ENCODE measurements around the gene PFKM. TPM values are rescaled to one million over a fixed set of nuclear protein-coding genes. Genes with fewer than 3 reads are reported as not detected.

Gene PFKM
- total and polyA plus RNA-seq, 4 donors, result 4.5 to 23.9 (median 5.8) TPM

- peaks cover under 1 to 10% (median 6%) of the 10 kb centered on the region in 4 donors for H3K4me1 ChIP-seq (ENCODE audit: control insufficient read depth in 4 of 4, insufficient read depth in 4 of 4, low read length in 3 of 4)
These were observed 68.9 kb downstream of the PFKM start for GRCh38 chr12:48187916-48188695.

More at GRCh38 chr12:48187916-48188695, 68.9 kb downstream of the PFKM start:
- DNase-seq (ENCODE audit: low spot score), result no peak
- Histone ChIP-seq H3K9ac (ENCODE audit: low read depth in 1 of 2, low read length in 2 of 2) (no peak overlapping the region), H3K36me3 (ENCODE audit: control insufficient read depth in 4 of 4, insufficient read depth in 3 of 4, low read depth in 1 of 4, low read length in 3 of 4) (no peaks in the 10 kb centered on the region), H3K9me3 (ENCODE audit: control insufficient read depth in 4 of 4, low read length in 3 of 4) (no peaks in the 10 kb centered on the region), H3K4me3 (ENCODE audit: low read depth in 1 of 3, low read length in 3 of 3) (no peak overlapping the region), H3K27ac (ENCODE audit: low read depth in 1 of 2, low read length in 2 of 2) (no peak overlapping the region), H3K27me3 (ENCODE audit: control insufficient read depth in 4 of 4, insufficient read depth in 4 of 4, low read length in 3 of 4) (peaks cover 0 to 12% (median 2%) of the 10 kb centered on the region in 4 donors)
- TF ChIP-seq NR2F2 (IDR thresholded peaks at IDR 0.05) (no peak), YY1 (IDR thresholded peaks at IDR 0.05) (no peak), RXRA (IDR thresholded peaks at IDR 0.05) (no peak), REST (IDR thresholded peaks at IDR 0.05) (no peak), TAF1 (conservative IDR thresholded peaks at IDR 0.05) (no peak), CTCF (IDR thresholded peaks at IDR 0.05; ENCODE audit: low read depth, low read length, missing input control) (no peak), HNF4G (IDR thresholded peaks at IDR 0.05) (no peak), SP1 (IDR thresholded peaks at IDR 0.05) (no peak), ATF3 (IDR thresholded peaks at IDR 0.05) (no peak), GABPA (IDR thresholded peaks at IDR 0.05 in 1 of 2, conservative IDR thresholded peaks at IDR 0.05 in 1 of 2) (no peak), EGR1 (IDR thresholded peaks at IDR 0.05; ENCODE audit: low read depth in 2 of 2) (no peak), FOXA1 (IDR thresholded peaks at IDR 0.05) (no peak), HNF4A (conservative IDR thresholded peaks at IDR 0.05) (no peak)
- WGBS, result 81% methylated on average over 10 of the region's 10 CpGs
